SH-SY5Y (cell line): Measurements from ENCODE around the gene PRKCH.

ENCODE experiments used
- GATA2 ChIP-seq: IDR thresholded peaks from 2 replicates; pipeline ENCODE4 v1.6.1; 2011; ENCODE audit warnings: mild to moderate bottlenecking, low read depth, low read length
- GATA3 ChIP-seq: IDR thresholded peaks from 2 replicates; pipeline ENCODE4 v1.6.1; 2011; ENCODE audit warnings: low read depth, mild to moderate bottlenecking, low read length, moderate library complexity

DNA sequence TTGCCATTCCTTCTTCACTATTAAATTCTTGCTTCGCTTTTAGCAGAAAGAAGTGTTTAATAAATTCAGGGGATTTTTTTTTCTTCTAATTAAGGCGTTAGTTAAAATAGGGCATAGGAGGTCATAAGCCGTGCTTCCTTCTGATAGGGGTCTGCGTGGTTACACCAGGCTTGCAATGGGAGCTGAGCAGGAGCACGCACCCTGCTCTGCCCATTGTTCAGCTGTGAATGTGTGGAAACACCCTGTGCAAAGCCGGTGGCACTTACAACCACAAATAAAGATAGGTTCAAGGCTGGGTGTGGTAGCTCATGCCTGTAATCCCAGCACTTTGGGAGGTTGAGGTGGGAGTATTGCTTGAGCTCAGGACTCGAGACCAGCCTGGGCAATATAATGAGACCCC, 162.1 kb downstream of the PRKCH start:
- TF ChIP-seq GATA3: no peak
- TF ChIP-seq GATA2: no peak
